Activated CD4-positive, alpha-beta T cell treated with anti-CD3 and anti-CD28 coated beads, Interleukin-2, amount 50 U/mL, for 1 hour (primary cell): ENCODE measurements around the gene SETD2.
"Not testable (repeated sequence)": the region's sequence is repeated elsewhere in the genome, so short reads cannot be mapped to it uniquely, and the experiment has no call there.

ENCODE experiments used
- DNase-seq: peaks from one replicate; pipeline ENCODE4 v3.0.0-alpha.2; 2020

SETD2 gene

GRCh38 chr3:47031041-47031440 lies 132.9 kb downstream of the SETD2 start:
- DNase-seq, result not testable (repeated sequence)

- DNase-seq, result no peak
These were observed 135.2 kb downstream of the SETD2 start for GRCh38 chr3:47028667-47029066.

GRCh38 chr3:47028146-47028545 lies 135.8 kb downstream of the SETD2 start:
- DNase-seq, result no peak

DNA sequence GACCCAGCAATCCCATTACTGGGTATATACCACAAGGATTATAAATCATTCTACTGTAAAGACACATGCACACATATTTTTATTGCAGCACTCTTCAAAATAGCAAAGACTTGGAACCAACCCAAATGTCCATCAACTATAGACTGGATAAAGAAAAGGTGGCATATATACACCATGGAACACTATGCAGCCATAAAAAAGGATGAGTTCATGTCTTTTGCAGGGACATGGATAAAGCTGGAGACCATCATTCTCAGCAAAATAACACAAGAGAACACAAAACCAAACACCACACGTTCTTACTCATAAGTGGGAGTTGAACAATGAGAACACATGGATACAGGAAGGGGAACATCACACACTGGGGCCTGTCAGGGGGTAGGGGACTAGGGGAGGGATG lies 137.5 kb downstream of the SETD2 start:
- not testable (repeated sequence) for DNase-seq

- DNase-seq, result no peak
These were observed 139.0 kb downstream of the SETD2 start for GRCh38 chr3:47024932-47025331.

- DNase-seq, result no peak
These were observed 141.3 kb downstream of the SETD2 start for GRCh38 chr3:47022641-47023071.

DNA sequence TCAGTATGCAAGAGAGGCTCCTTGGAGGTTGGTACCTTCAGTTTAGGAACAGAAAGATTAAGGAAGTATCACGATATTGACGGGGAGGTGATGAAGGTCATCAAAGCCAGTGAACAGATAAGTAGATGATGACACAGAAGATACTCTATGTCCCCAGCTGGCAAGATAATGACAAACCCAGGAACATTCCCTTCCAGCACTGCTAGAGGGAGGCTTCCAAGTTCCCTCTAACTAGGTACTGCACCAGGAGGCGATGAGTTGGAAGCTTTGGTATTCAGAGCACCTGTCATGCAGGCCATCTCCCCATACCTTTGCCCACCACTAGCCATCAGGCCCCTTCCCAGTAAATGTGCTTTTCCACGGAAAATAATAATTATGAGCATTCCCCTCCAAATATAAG lies 143.6 kb downstream of the SETD2 start:
- no peak for DNase-seq

- no peak for DNase-seq
These were observed 144.7 kb downstream of the SETD2 start for GRCh38 chr3:47019201-47019600.

DNA sequence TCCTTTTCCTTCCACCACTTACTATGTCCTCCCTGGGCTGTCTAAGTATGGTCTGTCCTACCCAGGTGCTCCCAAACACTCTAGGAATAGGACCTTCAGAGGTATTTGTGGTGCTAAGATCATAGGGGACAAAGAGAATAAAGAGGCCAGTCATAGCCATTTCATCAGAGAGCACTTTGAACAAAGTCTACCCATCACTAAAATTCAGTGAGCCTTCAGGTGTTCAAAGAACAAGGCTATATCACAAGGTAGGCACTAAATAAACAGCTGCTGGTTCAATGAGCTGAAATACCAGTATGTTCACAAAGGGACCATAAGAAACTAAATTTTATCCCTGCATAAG lies 145.7 kb downstream of the SETD2 start:
- no peak for DNase-seq

DNA sequence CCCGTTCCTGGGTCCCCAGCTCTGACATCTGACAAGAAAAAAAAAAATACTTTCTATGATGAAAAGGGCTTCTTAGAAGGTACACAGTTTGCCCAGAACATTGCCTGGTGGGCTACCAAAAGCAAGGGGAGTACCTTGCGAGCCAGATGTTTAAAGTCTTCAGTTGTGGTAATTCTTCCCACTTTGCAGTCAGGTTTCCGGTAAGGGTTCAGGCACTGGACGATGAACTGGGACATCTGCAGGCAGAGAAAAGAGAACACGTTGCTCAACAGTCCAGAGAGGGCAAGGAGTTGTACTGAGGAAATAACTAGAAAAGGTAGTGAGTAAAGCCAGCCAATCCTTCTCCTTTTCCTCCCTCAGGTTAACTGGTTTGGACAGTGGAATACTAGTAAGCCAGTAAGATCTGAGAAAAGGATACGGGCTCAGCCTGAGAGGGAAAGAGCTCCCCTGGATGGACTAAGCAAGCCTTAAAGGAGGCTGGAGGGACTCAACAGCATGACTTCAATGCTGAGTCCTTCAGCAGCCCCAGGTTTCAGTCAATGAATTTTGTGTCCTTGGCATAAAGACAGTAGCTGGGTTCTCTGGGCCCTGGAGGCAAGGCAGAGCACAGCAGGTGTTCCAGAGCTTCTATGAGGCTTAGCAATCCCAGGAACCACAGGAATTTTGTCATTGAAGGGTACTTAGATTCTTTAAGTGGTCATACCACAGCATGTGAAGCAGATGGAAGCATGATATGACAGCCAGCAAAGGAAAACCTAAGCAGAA lies 146.2 kb downstream of the SETD2 start:
- no peak for DNase-seq

DNA sequence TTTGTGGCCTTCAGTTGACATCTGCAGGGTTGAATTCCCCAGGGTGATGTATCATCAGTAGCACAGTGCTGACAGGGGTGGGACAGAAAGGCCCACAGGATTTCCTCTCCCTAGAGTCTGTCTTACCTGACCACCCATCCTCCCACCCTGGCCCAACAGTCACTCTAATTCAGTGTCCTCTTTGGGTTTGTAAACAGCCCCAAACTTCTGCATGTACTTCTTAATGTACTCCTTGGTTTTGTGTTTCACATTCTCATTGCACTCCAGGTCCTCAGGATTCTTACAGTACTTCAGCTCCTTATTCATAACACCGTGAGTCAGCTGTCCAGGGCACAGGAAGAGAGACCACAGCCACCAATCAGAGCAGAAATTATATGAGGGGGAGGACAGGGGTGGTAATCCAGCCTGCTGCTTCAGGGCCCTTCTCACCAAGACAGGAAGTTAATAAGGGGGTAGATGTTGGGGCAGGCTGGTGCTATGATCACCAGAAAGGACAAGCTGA lies 146.9 kb downstream of the SETD2 start:
- no peak for DNase-seq

DNA sequence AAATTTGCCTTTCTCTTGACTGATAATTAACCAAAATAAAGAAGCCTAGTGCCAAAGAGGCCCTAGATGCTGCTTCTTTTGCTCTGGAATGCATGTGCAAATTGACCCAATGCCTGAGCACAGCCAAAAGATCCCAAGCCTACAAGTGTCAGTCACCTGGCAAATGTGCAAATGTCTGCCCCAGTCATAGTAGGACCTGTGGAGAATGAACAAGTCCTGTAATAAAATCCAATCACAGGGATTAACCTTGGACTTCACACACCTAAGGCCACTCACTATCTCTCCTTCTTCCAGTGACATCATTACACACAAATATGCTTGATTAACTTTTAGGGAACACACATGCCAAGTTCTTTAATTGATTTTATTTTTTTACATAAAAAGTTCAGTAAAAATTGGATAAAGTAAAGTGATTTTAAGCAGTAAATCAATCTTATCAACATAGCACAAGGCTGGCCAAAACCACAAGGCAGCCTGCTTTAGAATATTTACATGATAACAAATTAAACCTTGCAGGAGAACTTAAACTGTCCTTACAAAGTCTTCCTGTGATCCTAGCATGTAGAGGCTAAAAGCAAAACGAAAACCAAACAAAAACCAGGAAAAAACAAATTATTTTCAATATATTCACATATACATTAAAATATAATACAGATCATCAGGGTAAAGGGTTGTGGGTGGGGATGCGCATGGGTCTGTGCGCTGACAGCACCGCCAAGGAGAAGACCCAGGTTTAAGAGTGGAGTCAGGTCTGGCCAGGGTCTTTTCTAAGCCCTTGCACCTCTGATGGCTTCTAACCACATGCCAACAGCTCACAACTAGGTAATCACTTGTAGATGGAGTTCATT lies 147.6 kb downstream of the SETD2 start:
- DNase-seq, result no peak

- DNase-seq, result no peak
These were observed 148.8 kb downstream of the SETD2 start for GRCh38 chr3:47015151-47015550.

GRCh38 chr3:47014036-47014435 lies 149.9 kb downstream of the SETD2 start:
- DNase-seq, result no peak

DNA sequence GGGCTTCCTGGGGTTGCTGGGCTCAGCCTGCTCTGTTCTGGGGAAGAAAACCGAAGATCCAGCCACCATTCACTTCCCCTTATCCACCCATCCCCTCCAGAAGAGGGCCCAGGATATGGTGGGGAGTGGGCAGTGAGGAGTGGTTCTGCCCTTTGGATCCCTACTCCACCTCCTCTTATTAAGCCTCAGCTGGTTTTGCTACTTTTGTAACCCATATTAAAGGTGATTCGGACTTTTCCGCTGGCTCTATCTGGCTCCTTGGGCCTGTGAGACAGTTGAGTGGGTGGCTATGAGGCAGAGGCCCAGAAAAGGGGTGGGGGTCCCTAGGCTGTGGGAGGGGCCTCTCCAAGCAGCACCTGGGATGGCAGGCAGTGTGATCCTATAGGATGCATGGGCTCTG lies 150.7 kb downstream of the SETD2 start:
- no peak for DNase-seq

DNA sequence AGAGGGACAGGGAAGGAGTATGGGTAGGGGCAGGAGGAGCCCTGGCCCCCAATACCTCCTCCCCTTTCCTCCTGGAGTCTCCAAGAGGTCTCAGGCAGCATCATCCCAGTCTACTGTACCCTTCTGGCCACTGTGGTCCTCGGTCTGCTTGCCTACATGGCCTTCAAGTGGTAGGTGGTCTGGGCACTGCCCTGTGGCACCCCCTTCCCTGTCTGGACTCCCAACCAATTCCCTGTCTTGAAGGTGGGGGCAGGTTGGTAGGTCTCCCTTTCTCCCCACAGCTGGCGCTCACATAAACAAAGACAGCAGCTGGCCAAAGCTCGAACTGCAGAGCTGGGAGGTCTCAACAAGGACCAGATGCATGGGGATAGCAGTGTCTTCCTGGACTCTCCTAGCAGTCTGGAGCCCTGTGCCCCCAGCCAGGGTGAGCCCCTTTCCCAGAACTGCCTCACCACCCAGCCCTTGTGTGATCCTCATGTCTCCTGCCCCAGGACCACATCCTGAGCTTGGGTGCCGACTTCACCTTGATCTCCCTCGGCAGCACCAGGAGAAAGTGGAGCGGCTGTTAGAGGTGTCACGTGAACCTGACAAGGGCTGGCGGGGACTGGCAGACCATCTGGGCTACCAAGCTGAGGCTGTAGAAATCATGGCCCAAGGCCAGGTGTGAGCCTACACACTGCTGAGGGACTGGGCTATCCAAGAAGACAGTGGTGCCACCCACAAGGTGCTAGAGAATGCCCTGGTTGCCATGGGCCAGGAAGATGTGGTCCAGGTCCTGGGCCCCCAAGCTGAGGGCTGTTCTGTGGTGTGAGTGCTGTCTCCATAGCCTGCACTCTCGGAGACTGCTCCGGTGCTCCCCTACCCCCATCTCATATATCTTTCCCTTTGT lies 151.3 kb downstream of the SETD2 start:
- no peak for DNase-seq

DNA sequence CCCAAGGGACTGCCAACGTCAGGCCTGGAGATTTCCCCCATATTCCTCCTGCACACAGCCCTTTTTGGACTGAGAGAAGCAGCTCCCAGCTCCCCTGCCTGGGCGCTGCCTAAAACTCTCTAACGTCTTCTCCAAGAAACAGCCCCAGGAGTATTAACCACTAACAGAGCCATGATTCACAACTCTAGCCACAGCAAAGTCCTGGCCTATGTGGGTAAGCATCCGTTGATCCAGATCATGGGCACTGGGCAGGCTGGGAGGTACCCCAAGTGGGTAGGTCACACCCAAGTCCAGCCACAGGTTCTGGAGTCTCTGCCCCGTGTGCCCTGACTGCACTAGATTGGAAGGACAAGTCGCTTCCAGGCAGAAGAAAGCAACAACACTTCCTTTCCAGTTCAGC lies 152.5 kb downstream of the SETD2 start:
- DNase-seq, result no peak

- DNase-seq, result no peak
These were observed 153.0 kb downstream of the SETD2 start for GRCh38 chr3:47010910-47011309.

GRCh38 chr3:47010111-47010712 lies 153.7 kb downstream of the SETD2 start:
- DNase-seq, result no peak

DNA sequence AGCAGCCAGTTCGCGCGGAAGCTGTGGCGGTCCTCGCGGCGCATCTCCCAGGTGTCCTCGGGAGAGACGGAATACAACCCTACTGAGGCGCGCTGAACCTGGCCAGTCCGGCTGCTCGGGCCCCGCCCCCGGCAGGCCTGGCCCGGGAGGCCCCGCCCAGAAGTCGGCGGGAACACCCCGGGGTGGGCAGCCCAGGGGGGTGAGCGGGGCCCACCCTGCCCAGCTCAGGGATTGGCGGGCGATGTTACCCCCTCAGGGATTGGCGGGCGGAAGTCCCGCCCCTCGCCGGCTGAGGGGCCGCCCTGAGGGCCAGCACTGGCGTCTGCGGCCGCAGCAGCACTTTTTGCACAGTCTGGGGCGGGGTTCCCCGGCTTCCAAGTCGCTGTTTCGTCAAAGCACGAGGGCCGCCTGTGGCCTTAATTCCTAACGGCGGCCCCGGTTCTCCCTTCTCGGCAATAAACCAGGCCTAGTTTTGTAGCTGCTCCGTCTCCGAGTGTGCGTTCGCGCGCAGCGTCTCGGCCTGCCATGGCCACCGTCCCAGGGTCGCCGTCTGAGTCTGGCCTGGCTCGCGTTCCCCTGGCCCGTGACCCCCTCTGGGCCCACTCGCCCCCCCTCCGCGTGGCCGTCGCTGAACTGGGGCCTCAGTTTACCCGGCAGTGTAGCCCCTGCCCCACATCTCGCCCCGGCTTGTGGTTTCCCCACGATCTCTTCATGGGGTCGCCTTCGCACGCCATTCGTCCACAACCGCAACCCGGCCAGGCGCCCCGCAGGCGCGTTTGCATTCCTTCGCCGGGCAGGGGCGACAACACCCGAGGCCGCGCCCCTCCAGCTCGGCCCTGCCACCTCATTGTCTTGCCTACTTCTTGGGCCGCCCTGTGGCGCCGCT lies 154.4 kb downstream of the SETD2 start:
- peak; percentile 54 for DNase-seq

DNA sequence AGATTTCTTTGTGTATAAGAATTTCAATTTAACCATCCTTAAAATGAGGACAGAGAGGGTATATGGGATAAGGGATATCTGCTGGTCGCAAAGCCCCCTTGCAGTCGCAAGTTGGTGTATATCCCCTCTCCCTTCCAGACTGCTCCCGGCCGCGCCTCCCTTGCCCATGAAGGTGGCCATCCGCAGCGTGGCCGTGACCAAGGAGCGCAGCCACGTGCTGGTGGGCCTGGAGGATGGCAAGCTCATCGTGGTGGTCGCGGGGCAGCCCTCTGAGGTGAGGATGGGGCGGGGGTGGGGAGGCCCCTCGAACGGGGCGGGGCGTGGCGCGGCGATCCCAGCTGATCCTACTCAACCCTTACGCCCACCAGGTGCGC lies 155.1 kb downstream of the SETD2 start:
- no peak for DNase-seq
